Gastroesophageal sphincter (tissue), 3 donors: ENCODE results near the gene ACSF2.

ENCODE experiments used
- CTCF ChIP-seq, 4 experiments: fragments of 200-600 bp in 2 of 4; fragments of 450-650 bp in 2 of 4; sonication (generic) in 1 of 4; IDR thresholded peaks; one replicate each; pipeline ENCODE4 v1.5.1; 2017 to 2019; ENCODE audit warnings: antibody characterized with exemption in 4 of 4, mild to moderate bottlenecking in 2 of 4, moderate library complexity in 2 of 4
- EP300 ChIP-seq: sonication (generic); formaldehyde crosslinking; IDR thresholded peaks from one replicate; pipeline ENCODE4 v1.6.1; 2017; ENCODE audit warnings: antibody characterized with exemption, mild to moderate bottlenecking
- POLR2A ChIP-seq, 2 donors: fragments of 450-650 bp; IDR thresholded peaks; one replicate each; pipeline ENCODE4 v1.6.1; 2017; ENCODE audit warnings: antibody characterized with exemption in 2 of 2, mild to moderate bottlenecking in 2 of 2, moderate library complexity in 1 of 2

- TF ChIP-seq POLR2A (IDR thresholded peaks at IDR 0.05) (no peak), CTCF (IDR thresholded peaks at IDR 0.05) (no peak), EP300 (no peak)
Observed at GRCh38 chr17:50407921-50408320, 18.1 kb upstream of the ACSF2 start.
